Keratinocyte (primary cell): ENCODE results near the gene SLC1A4. TPM values are rescaled to one million over a fixed set of nuclear protein-coding genes. Genes with fewer than 3 reads are reported as not detected.

ENCODE experiments used
- DNase-seq: peaks from one replicate; pipeline ENCODE4 v3.0.0-alpha.2; 2011; ENCODE audit warnings: low read depth, missing footprints, low spot score
- FAIRE-seq: peaks from 2 replicates; lab custom pipeline; 2011; peaks lifted over from hg19 to GRCh38; lab: Jason Lieb, UNC
- H2AFZ ChIP-seq: 2 replicates; pipeline ENCODE4 v1.6.0; 2012; ENCODE audit warnings: low read length, control low read depth, inconsistent platforms; ENCODE audit not compliant: control insufficient read depth
- H3K27ac ChIP-seq: 2 replicates; pipeline ENCODE4 v1.5.1; 2011; ENCODE audit warnings: low read length; ENCODE audit not compliant: control insufficient read depth, insufficient read depth
- H3K27me3 ChIP-seq: 3 replicates; pipeline ENCODE4 v1.6.0; 2011; ENCODE audit warnings: low read length; ENCODE audit not compliant: control insufficient read depth, insufficient read depth; ENCODE audit errors: extremely low read depth
- H3K36me3 ChIP-seq, 2 experiments: 2 replicates in 1 of 2; 3 replicates in 1 of 2; pipeline ENCODE4 v1.5.1; 2011; ENCODE audit warnings: low read length in 2 of 2, mild to moderate bottlenecking in 1 of 2; ENCODE audit not compliant: control insufficient read depth in 2 of 2, insufficient read depth in 2 of 2; ENCODE audit errors: extremely low read depth in 1 of 2
- H3K4me1 ChIP-seq: 3 replicates; pipeline ENCODE4 v1.5.1; 2011; ENCODE audit warnings: low read length; ENCODE audit not compliant: control insufficient read depth, insufficient read depth; ENCODE audit errors: extremely low read depth
- H3K4me2 ChIP-seq: 3 replicates; pipeline ENCODE4 v1.6.0; 2011; ENCODE audit warnings: low read depth, low read length; ENCODE audit not compliant: control insufficient read depth, insufficient read depth; ENCODE audit errors: extremely low read depth
- H3K4me3 ChIP-seq, 3 experiments: fragments of 200-600 bp in 1 of 3; sonication (generic) in 1 of 3; 2 replicates in 2 of 3; 3 replicates in 1 of 3; pipeline ENCODE4 v1.5.1; 2011 to 2016; ENCODE audit warnings: low read length in 3 of 3, mild to moderate bottlenecking in 3 of 3, control low read depth in 2 of 3, inconsistent platforms in 1 of 3, low read depth in 1 of 3, mixed read lengths in 1 of 3, mixed run types in 1 of 3, moderate library complexity in 1 of 3; ENCODE audit not compliant: control insufficient read depth in 2 of 3, insufficient read depth in 2 of 3; ENCODE audit errors: extremely low read depth in 1 of 3
- H3K79me2 ChIP-seq: 2 replicates; pipeline ENCODE4 v1.6.0; 2012; ENCODE audit warnings: low read length; ENCODE audit not compliant: control insufficient read depth, insufficient read depth
- H3K9ac ChIP-seq: 3 replicates; pipeline ENCODE4 v1.6.0; 2011; ENCODE audit warnings: low read length; ENCODE audit not compliant: control insufficient read depth, insufficient read depth; ENCODE audit errors: extremely low read depth
- H3K9me1 ChIP-seq: 3 replicates; pipeline ENCODE4 v1.6.0; 2011; ENCODE audit warnings: low read length; ENCODE audit not compliant: control insufficient read depth, insufficient read depth; ENCODE audit errors: extremely low read depth
- H3K9me3 ChIP-seq: 2 replicates; pipeline ENCODE4 v1.5.1; 2012; ENCODE audit warnings: low read depth, low read length; ENCODE audit not compliant: control insufficient read depth
- H4K20me1 ChIP-seq: 3 replicates; pipeline ENCODE4 v1.6.0; 2011; ENCODE audit warnings: low read length; ENCODE audit not compliant: control insufficient read depth, insufficient read depth; ENCODE audit errors: extremely low read depth
- EZH2 ChIP-seq: IDR thresholded peaks from one replicate; pipeline ENCODE4 v1.6.1; 2012; ENCODE audit warnings: inconsistent platforms, mild to moderate bottlenecking, low read length, moderate library complexity
- dilution Hi-C: fragments of 300-500 bp; cut with MboI; formaldehyde crosslinking; loops from one replicate; pipeline ENCODE4 v1.7.0; 2020; ENCODE audit warnings: low sequenced_read_pairs; ENCODE audit not compliant: extremely low pct_ligation_motif_present
- polyA plus RNA-seq, 5 experiments: library from polyadenylated mRNA; depleted of rRNA in 3 of 5; stranded (reverse) in 3 of 5; stranded (forward) in 1 of 5; unstranded in 1 of 5; fragments of >200 nt; gene quantifications; 1 replicate in 1 of 5; 2 replicates in 3 of 5; 3 replicates in 1 of 5; pipeline versions ENCODE4 v1.2.1 to v1.2.3, GENCODE V29; 2011 to 2012; ENCODE audit warnings: missing spikeins in 2 of 5, low read depth in 1 of 5, low replicate concordance in 1 of 5
- TF ChIP-seq, protein P1 (sequence below), 3 experiments: IDR thresholded peaks in 1 of 3; conservative IDR thresholded peaks in 1 of 3; optimal IDR thresholded peaks in 1 of 3; 2 replicates in 2 of 3; 3 replicates in 1 of 3; pipeline versions ENCODE3 to v1.5.1; 2011; ENCODE audit warnings: low read length in 3 of 3, mild to moderate bottlenecking in 3 of 3, moderate library complexity in 2 of 3, control low read depth in 1 of 3, inconsistent platforms in 1 of 3; ENCODE audit not compliant: insufficient read depth in 2 of 3; ENCODE audit errors: extremely low read depth in 1 of 3

SLC1A4 gene
- polyA plus RNA-seq, 1 donor (not counting 4 experiments of a cell fraction or from before 2014, with no cell fraction given): 8.2 TPM

DNA sequence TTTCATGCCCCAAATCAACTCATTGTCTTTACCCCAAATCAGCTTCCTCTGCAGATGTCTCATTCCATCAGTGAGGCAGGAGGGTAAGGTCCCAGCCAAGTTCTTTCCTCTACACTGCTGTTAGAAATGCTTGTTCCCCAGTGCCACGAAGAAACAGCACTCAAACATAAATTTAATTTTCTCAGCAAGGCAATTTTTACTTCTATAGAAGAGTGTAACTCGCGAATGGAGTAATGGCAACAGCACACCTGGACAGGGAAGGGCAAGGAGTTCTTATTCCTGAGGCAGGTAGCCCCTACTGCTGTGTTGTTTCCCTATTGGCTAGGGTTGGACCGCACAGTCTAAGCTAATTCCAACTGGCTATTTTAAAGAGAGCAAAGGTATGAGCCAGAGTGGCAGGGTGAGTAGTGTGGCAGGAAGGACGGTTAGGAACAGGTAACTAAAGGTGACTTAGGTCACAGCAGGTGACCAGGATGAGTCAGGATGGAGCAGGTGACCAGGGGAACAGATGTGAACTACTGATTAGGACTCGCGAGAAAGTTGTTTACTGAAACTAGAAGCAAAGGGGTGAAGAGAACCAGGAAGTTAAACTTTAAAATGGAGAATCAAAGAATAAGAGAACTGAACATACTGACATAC is 55.0 kb downstream of the SLC1A4 start:
- H3K9me1 ChIP-seq: no peaks in the 10 kb centered on the region
- no peak overlapping the region for H3K4me3 ChIP-seq
- H2AFZ ChIP-seq: no peak overlapping the region
- no peak for FAIRE-seq
- H3K9me3 ChIP-seq: no peaks in the 10 kb centered on the region
- no peaks in the 10 kb centered on the region for H3K79me2 ChIP-seq
- H3K4me2 ChIP-seq: no peak overlapping the region
- dilution Hi-C loops: loop anchor here (25.0 kb wide), 1 partner anchor 132 kb away; no protein-coding TSS in a partner anchor
- H3K36me3 ChIP-seq: no peaks in the 10 kb centered on the region
- no peaks in the 10 kb centered on the region for H4K20me1 ChIP-seq
- peaks cover 4% of the 10 kb centered on the region for H3K4me1 ChIP-seq
- TF ChIP-seq, protein P1, sequence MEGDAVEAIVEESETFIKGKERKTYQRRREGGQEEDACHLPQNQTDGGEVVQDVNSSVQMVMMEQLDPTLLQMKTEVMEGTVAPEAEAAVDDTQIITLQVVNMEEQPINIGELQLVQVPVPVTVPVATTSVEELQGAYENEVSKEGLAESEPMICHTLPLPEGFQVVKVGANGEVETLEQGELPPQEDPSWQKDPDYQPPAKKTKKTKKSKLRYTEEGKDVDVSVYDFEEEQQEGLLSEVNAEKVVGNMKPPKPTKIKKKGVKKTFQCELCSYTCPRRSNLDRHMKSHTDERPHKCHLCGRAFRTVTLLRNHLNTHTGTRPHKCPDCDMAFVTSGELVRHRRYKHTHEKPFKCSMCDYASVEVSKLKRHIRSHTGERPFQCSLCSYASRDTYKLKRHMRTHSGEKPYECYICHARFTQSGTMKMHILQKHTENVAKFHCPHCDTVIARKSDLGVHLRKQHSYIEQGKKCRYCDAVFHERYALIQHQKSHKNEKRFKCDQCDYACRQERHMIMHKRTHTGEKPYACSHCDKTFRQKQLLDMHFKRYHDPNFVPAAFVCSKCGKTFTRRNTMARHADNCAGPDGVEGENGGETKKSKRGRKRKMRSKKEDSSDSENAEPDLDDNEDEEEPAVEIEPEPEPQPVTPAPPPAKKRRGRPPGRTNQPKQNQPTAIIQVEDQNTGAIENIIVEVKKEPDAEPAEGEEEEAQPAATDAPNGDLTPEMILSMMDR (optimal IDR thresholded peaks at IDR 0.05 in 1 of 3, IDR thresholded peaks at IDR 0.05 in 1 of 3, conservative IDR thresholded peaks at IDR 0.05 in 1 of 3; ENCODE audit: extremely low read depth in 1 of 3, insufficient read depth in 2 of 3, low read length in 3 of 3): no peak
- no peak for TF ChIP-seq EZH2
- no peak for DNase-seq
- no peaks in the 10 kb centered on the region for H3K27me3 ChIP-seq
- no peak overlapping the region for H3K27ac ChIP-seq
- no peak overlapping the region for H3K9ac ChIP-seq

DNA sequence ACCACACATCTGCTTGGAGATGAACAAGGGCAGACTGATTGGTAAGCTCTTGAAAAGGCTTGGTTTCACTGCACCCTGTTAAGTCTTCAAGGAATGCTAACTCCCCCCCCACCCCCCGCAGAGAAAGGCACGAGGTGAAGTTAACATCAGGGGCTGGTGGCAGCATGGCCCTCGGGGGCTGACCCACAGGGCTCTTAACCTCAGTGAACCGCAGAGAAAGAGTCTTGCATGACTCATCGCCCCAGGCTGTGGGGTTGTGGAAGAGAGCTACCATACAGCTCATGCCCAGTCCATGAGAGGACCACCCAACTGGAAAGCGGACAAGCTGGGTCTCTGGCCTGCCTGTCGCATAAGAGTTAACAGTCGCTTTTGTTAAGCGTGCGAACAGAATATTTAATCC is 56.5 kb downstream of the SLC1A4 start:
- Histone ChIP-seq H3K4me2 (no peak overlapping the region), H3K9me1 (no peaks in the 10 kb centered on the region), H3K4me1 (no peaks in the 10 kb centered on the region), H3K9ac (no peak overlapping the region), H4K20me1 (no peaks in the 10 kb centered on the region), H2AFZ (no peak overlapping the region), H3K79me2 (no peaks in the 10 kb centered on the region), H3K27me3 (no peaks in the 10 kb centered on the region), H3K9me3 (no peaks in the 10 kb centered on the region), H3K36me3 (no peaks in the 10 kb centered on the region), H3K27ac (no peak overlapping the region), H3K4me3 (no peak overlapping the region)
- no peak for TF ChIP-seq EZH2
- TF ChIP-seq, protein P1 (optimal IDR thresholded peaks at IDR 0.05 in 1 of 3, IDR thresholded peaks at IDR 0.05 in 1 of 3, conservative IDR thresholded peaks at IDR 0.05 in 1 of 3; ENCODE audit: extremely low read depth in 1 of 3, insufficient read depth in 2 of 3, low read length in 3 of 3): no peak
- dilution Hi-C loops: loop anchor here (25.0 kb wide), 1 partner anchor 133 kb away; no protein-coding TSS in a partner anchor
- DNase-seq (no peak), FAIRE-seq (no peak)
